HCT116 (cell line): ENCODE measurements around the gene SUGCT. TPM values are rescaled to one million over a fixed set of nuclear protein-coding genes. Genes with fewer than 3 reads are reported as not detected.

Experiments
- ATAC-seq: fragments of 200-7000 bp; cut with Tn5 transposase; 2 replicates; pipeline ENCODE4 v1.9.1; 2020; ENCODE audit warnings: mild to moderate bottlenecking, moderate library complexity
- BruUV-seq: library from RNA; stranded (reverse); fragments of 400-500 nt; replicated peaks from 2 replicates; lab custom pipeline; 2021; lab: Mats Ljungman, UMichigan
- CTCF ChIA-PET: fragments of 300-600 bp; sonication (Branson Sonifier 250); formaldehyde crosslinking; loops from one replicate; lab custom pipeline; 2021; ENCODE audit warnings: antibody characterized with exemption; lab: Charles Lee
- POLR2A ChIA-PET: fragments of 300-600, 350-600 bp; sonication (Branson Sonifier 250); formaldehyde crosslinking; loops from one replicate; lab custom pipeline; 2021; ENCODE audit warnings: antibody characterized with exemption; lab: Charles Lee
- RAD21 ChIA-PET, 2 experiments: fragments of 300-600 bp; sonication (Branson Sonifier 250); formaldehyde crosslinking; loops; one replicate each; lab custom pipeline; 2023; ENCODE audit warnings: low total read pairs in 2 of 2; ENCODE audit not compliant: uncharacterized antibody in 2 of 2, unreplicated experiment in 2 of 2, low non-redundant PET in 1 of 2; lab: Charles Lee
- DNase-seq: peaks from one replicate; pipeline ENCODE4 v3.0.0-alpha.2; 2010; ENCODE audit warnings: low read depth, low spot score
- H2AFZ ChIP-seq: fragments of 200-600 bp; shearing (Covaris generic), sonication (generic); 2 replicates; pipeline ENCODE4 v1.6.1; 2017; ENCODE audit warnings: low read depth, mixed run types, mixed read lengths, antibody characterized with exemption, low read length; ENCODE audit not compliant: poor library complexity, severe bottlenecking
- H3K27ac ChIP-seq: 2 replicates; pipeline ENCODE4 v1.5.1; 2012; ENCODE audit warnings: low read depth, low read length
- H3K27me3 ChIP-seq: fragments of 200-600 bp; sonication (generic); 2 replicates; pipeline ENCODE4 v1.6.1; 2016; ENCODE audit warnings: mixed run types, low read length, mixed read lengths; ENCODE audit not compliant: insufficient read depth
- H3K36me3 ChIP-seq, 2 experiments: fragments of 200-500 bp in 1 of 2; fragments of 200-600 bp in 1 of 2; sonication (Bioruptor generic) in 1 of 2; sonication (generic) in 1 of 2; 2 replicates each; pipeline versions ENCODE4 v1.5.1 to v1.6.1; 2014 to 2016; ENCODE audit warnings: low read length in 2 of 2, inconsistent platforms in 1 of 2, mixed read lengths in 1 of 2, mixed run types in 1 of 2; ENCODE audit not compliant: insufficient read depth in 2 of 2, control insufficient read depth in 1 of 2
- H3K4me1 ChIP-seq, 2 experiments: fragments of 200-600 bp in 1 of 2; sonication (generic) in 1 of 2; 2 replicates each; pipeline versions ENCODE4 v1.5.1 to v1.6.1; 2012 to 2017; ENCODE audit warnings: low read length in 2 of 2, inconsistent platforms in 1 of 2, mild to moderate bottlenecking in 1 of 2, mixed read lengths in 1 of 2, mixed run types in 1 of 2, moderate library complexity in 1 of 2; ENCODE audit not compliant: insufficient read depth in 2 of 2, control insufficient read depth in 1 of 2
- H3K4me2 ChIP-seq: fragments of 200-600 bp; sonication (generic); 2 replicates; pipeline ENCODE4 v1.6.1; 2017; ENCODE audit warnings: mixed run types, low read length, mixed read lengths
- H3K4me3 ChIP-seq, 2 experiments: fragments of 200-600 bp in 1 of 2; sonication (generic) in 1 of 2; replicated peaks in 1 of 2; 2 replicates each; pipeline ENCODE4 v1.5.1; 2011 to 2016; ENCODE audit warnings: low read length in 2 of 2, control low read depth in 1 of 2, low read depth in 1 of 2, mild to moderate bottlenecking in 1 of 2, mixed read lengths in 1 of 2, mixed run types in 1 of 2
- H3K79me2 ChIP-seq: fragments of 200-600 bp; sonication (generic); 2 replicates; pipeline ENCODE4 v1.6.1; 2017; ENCODE audit warnings: mild to moderate bottlenecking, mixed run types, low read length, moderate library complexity, mixed read lengths; ENCODE audit not compliant: insufficient read depth
- H3K9ac ChIP-seq: fragments of 200-600 bp; sonication (generic); 2 replicates; pipeline ENCODE4 v1.6.1; 2016; ENCODE audit warnings: low read length, mixed read lengths
- H3K9me2 ChIP-seq: fragments of 200-600 bp; sonication (generic), shearing (Covaris generic); 2 replicates; pipeline ENCODE4 v1.6.1; 2017; ENCODE audit warnings: mixed run types, mild to moderate bottlenecking, moderate library complexity; ENCODE audit not compliant: insufficient read depth
- H3K9me3 ChIP-seq, 2 experiments: fragments of 200-500 bp in 1 of 2; fragments of 200-600 bp in 1 of 2; sonication (Bioruptor generic) in 1 of 2; sonication (generic) in 1 of 2; 2 replicates each; pipeline ENCODE4 v1.6.1; 2014 to 2017; ENCODE audit warnings: low read length in 2 of 2, mixed read lengths in 2 of 2, inconsistent platforms in 1 of 2, low read depth in 1 of 2, mild to moderate bottlenecking in 1 of 2, mixed run types in 1 of 2, moderate library complexity in 1 of 2; ENCODE audit not compliant: control insufficient read depth in 1 of 2, insufficient read depth in 1 of 2
- H4K20me1 ChIP-seq: fragments of 200-600 bp; sonication (generic), shearing (Covaris generic); 2 replicates; pipeline ENCODE4 v1.6.1; 2017; ENCODE audit warnings: mixed run types, mild to moderate bottlenecking, moderate library complexity; ENCODE audit not compliant: insufficient read depth
- ATF3 ChIP-seq: IDR thresholded peaks from 2 replicates; pipeline ENCODE4 v1.6.1; 2012
- CBX3 ChIP-seq: IDR thresholded peaks from 2 replicates; pipeline ENCODE4 v1.6.1; 2012; ENCODE audit warnings: low read depth
- CEBPB ChIP-seq: IDR thresholded peaks from 2 replicates; pipeline ENCODE4 v1.6.1; 2012; ENCODE audit warnings: low read depth
- EGR1 ChIP-seq: IDR thresholded peaks from 2 replicates; pipeline ENCODE4 v1.6.1; 2012; ENCODE audit warnings: low read depth
- EZH2phosphoT487 ChIP-seq: fragments of 200-600 bp; IDR thresholded peaks from 2 replicates; pipeline ENCODE4 v1.6.1; 2018; ENCODE audit warnings: antibody characterized with exemption, borderline replicate concordance
- JUND ChIP-seq: IDR thresholded peaks from 2 replicates; pipeline ENCODE4 v1.6.1; 2012
- POLR2A ChIP-seq: IDR thresholded peaks from 2 replicates; pipeline ENCODE4 v1.7.0; 2011; ENCODE audit warnings: borderline replicate concordance; ENCODE audit not compliant: insufficient read depth, insufficient read length; ENCODE audit errors: extremely low read depth
- RAD21 ChIP-seq: IDR thresholded peaks from 2 replicates; pipeline ENCODE4 v1.6.1; 2012; ENCODE audit warnings: low read depth, mild to moderate bottlenecking
- REST ChIP-seq: IDR thresholded peaks from 2 replicates; pipeline ENCODE4 v1.6.1; 2012; ENCODE audit warnings: low read depth
- SIN3A ChIP-seq: IDR thresholded peaks from 2 replicates; pipeline ENCODE4 v1.6.1; 2012; ENCODE audit warnings: low read depth
- SP1 ChIP-seq: IDR thresholded peaks from 2 replicates; pipeline ENCODE4 v1.6.1; 2012; ENCODE audit warnings: low read depth
- TCF7L2 ChIP-seq: IDR thresholded peaks from 2 replicates; pipeline ENCODE4 v1.7.0; 2011; ENCODE audit warnings: borderline replicate concordance, inconsistent platforms; ENCODE audit not compliant: insufficient read depth, insufficient read length; ENCODE audit errors: extremely low read depth
- YY1 ChIP-seq: IDR thresholded peaks from 2 replicates; pipeline ENCODE4 v1.6.1; 2011; ENCODE audit warnings: low read length, low read depth, moderate library complexity, mild to moderate bottlenecking; ENCODE audit not compliant: insufficient replicate concordance; ENCODE audit errors: extremely low read depth
- ZBTB33 ChIP-seq: IDR thresholded peaks from 2 replicates; pipeline ENCODE4 v1.6.1; 2011; ENCODE audit warnings: mild to moderate bottlenecking, low read length, moderate library complexity; ENCODE audit not compliant: insufficient replicate concordance; ENCODE audit errors: extremely low read depth
- intact Hi-C: fragments of 100-400 bp; cut with micrococcal nuclease; formaldehyde crosslinking; loops from 2 replicates; pipeline ENCODE4 v1.10.0; 2022
- total RNA-seq: library from RNA; stranded (reverse); gene quantifications from one replicate; pipeline ENCODE4 v1.2.1, GENCODE V29; 2021; ENCODE audit not compliant: unreplicated experiment

Gene SUGCT
- total RNA-seq, 1 experiment from 2014 or later = 4.4 TPM

- Histone ChIP-seq H3K4me1 (no peaks in the 10 kb centered on the region), H3K9me2 (no peaks in the 10 kb centered on the region), H4K20me1 (no peaks in the 10 kb centered on the region), H3K79me2 (no peaks in the 10 kb centered on the region), H3K36me3 (no peaks in the 10 kb centered on the region), H2AFZ (no peak overlapping the region)
- intact Hi-C loops = no loop called here
- CTCF ChIA-PET = interaction anchor here (0.9 kb wide), 1 partner anchor 98 kb away, joined by 4 read pairs; no protein-coding TSS in a partner anchor
- BruUV-seq = no TSS peak
- no peak for ATAC-seq
- POLR2A ChIA-PET = no interaction called here
- TF ChIP-seq CEBPB = no peak
- TF ChIP-seq EGR1 = no peak
- TF ChIP-seq, all 23 proteins: peak for 0
- RAD21 ChIA-PET = no interaction called here
- H3K27me3 ChIP-seq = no peaks in the 10 kb centered on the region
- H3K9me3 ChIP-seq = no peaks in the 10 kb centered on the region
- H3K27ac ChIP-seq = no peak overlapping the region
- DNase-seq = no peak
- H3K4me3 ChIP-seq = no peak overlapping the region
- H3K4me2 ChIP-seq = no peak overlapping the region
- H3K9ac ChIP-seq = no peak overlapping the region
Observed at GRCh38 chr7:40330408-40330807, 195.6 kb downstream of the SUGCT start.

- Histone ChIP-seq H3K4me3 (no peak overlapping the region), H3K27ac (no peak overlapping the region), H3K4me1 (no peaks in the 10 kb centered on the region), H3K9ac (no peak overlapping the region), H2AFZ (no peak overlapping the region), H4K20me1 (no peaks in the 10 kb centered on the region), H3K36me3 (no peaks in the 10 kb centered on the region), H3K9me2 (no peaks in the 10 kb centered on the region), H3K9me3 (no peaks in the 10 kb centered on the region), H3K27me3 (no peaks in the 10 kb centered on the region), H3K79me2 (no peaks in the 10 kb centered on the region), H3K4me2 (no peak overlapping the region)
- ChIA-PET CTCF (interaction anchor here (1.2 kb wide), 1 partner anchor 1401 kb away, joined by 4 read pairs; no protein-coding TSS in a partner anchor), RAD21 (no interaction called here), POLR2A (no interaction called here)
- ATAC-seq = no peak
- BruUV-seq = no TSS peak
- intact Hi-C loops = no loop called here
- no peak for DNase-seq
- no peak for TF ChIP-seq JUND
- no peak for TF ChIP-seq ZBTB33
- TF ChIP-seq EZH2phosphoT487 = no peak
- no peak for TF ChIP-seq SIN3A
- TF ChIP-seq POLR2A = no peak
- no peak for TF ChIP-seq RAD21
- TF ChIP-seq YY1 = no peak
- no peak for TF ChIP-seq SP1
- TF ChIP-seq ATF3 = no peak
- TF ChIP-seq TCF7L2 = no peak
- no peak for TF ChIP-seq REST
- no peak for TF ChIP-seq CBX3
Observed at GRCh38 chr7:40331915-40332314, 197.1 kb downstream of the SUGCT start.
